ENCODE measurements around the gene SYT7.

DNA sequence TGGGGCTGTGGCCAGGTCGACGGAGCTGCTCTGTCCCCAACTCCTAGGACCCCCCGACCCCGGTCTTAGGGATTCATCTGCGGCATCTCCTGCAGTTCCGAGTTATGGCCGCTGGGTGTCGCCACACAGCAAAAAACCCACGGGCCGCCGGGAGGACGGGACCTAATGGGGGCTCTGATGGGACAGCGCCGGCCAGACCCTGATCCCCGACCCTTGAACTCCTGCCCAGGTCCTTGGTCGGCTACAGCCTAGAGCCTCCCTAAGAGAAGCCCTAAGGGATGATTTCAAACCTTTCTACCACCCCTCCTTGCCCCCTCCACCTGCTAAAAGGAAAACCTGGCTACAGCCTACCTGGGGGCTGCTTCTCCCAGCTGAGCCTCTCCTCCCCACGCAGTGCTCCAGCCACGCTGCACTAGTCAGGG, 103.1 kb downstream of the SYT7 start:
- TF ChIP-seq, protein P1, sequence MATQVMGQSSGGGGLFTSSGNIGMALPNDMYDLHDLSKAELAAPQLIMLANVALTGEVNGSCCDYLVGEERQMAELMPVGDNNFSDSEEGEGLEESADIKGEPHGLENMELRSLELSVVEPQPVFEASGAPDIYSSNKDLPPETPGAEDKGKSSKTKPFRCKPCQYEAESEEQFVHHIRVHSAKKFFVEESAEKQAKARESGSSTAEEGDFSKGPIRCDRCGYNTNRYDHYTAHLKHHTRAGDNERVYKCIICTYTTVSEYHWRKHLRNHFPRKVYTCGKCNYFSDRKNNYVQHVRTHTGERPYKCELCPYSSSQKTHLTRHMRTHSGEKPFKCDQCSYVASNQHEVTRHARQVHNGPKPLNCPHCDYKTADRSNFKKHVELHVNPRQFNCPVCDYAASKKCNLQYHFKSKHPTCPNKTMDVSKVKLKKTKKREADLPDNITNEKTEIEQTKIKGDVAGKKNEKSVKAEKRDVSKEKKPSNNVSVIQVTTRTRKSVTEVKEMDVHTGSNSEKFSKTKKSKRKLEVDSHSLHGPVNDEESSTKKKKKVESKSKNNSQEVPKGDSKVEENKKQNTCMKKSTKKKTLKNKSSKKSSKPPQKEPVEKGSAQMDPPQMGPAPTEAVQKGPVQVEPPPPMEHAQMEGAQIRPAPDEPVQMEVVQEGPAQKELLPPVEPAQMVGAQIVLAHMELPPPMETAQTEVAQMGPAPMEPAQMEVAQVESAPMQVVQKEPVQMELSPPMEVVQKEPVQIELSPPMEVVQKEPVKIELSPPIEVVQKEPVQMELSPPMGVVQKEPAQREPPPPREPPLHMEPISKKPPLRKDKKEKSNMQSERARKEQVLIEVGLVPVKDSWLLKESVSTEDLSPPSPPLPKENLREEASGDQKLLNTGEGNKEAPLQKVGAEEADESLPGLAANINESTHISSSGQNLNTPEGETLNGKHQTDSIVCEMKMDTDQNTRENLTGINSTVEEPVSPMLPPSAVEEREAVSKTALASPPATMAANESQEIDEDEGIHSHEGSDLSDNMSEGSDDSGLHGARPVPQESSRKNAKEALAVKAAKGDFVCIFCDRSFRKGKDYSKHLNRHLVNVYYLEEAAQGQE (IDR thresholded peaks at IDR 0.05; ENCODE audit: insufficient read depth in 1 of 2, low read depth in 2 of 2, low read length in 2 of 2) = 0 out of 4 replicates have a peak, but pooled peaks of 1 of the 2 experiments have one; percentile 38
- TF ChIP-seq POLR2AphosphoS5 (IDR thresholded peaks at IDR 0.05; ENCODE audit: low read depth, low read length) (no peak), TAF1 (IDR thresholded peaks at IDR 0.05; ENCODE audit: borderline replicate concordance, insufficient read depth, low read length) (no peak), SIN3A (IDR thresholded peaks at IDR 0.05; ENCODE audit: borderline replicate concordance, insufficient read depth, low read length) (no peak), FOXP2 (optimal IDR thresholded peaks at IDR 0.05; ENCODE audit: borderline replicate concordance, extremely low read depth, extremely low read length, insufficient read depth) (no peak)

All from PFSK-1 (cell line).